Activated T-helper 9 cell treated with anti-CD3 and anti-CD28 coated beads, Interleukin-2, amount 50 U/mL, for 16 hours (primary cell): ENCODE measurements around the gene KRT73.

Source experiments
- DNase-seq: peaks from one replicate; pipeline ENCODE4 v3.0.0-alpha.2; 2020; ENCODE audit warnings: low read depth

KRT73 gene

GRCh38 chr12:52618216-52618615, at the start of gene KRT73:
Gene KRT73, minus strand, starts transcription at chr12:52618559. Its CDS starts 35 bp downstream, at chr12:52618524.
- DNase-seq: no peak

- no peak for DNase-seq
Measured at GRCh38 chr12:52667931-52668330, 49.6 kb upstream of the KRT73 start.

- DNase-seq: no peak
Measured at GRCh38 chr12:52667509-52667908, 49.1 kb upstream of the KRT73 start.

- DNase-seq: no peak
Measured at GRCh38 chr12:52666471-52666870, 48.1 kb upstream of the KRT73 start.

- no peak for DNase-seq
Measured at GRCh38 chr12:52663420-52663819, 45.1 kb upstream of the KRT73 start.

- DNase-seq: no peak
Measured at GRCh38 chr12:52662918-52663229, 44.5 kb upstream of the KRT73 start.

GRCh38 chr12:52662093-52662917, 43.9 kb upstream of the KRT73 start:
- DNase-seq: no peak

- DNase-seq: no peak
Measured at GRCh38 chr12:52661668-52662067, 43.3 kb upstream of the KRT73 start.

- DNase-seq: no peak
Measured at GRCh38 chr12:52660934-52661499, 42.7 kb upstream of the KRT73 start.

GRCh38 chr12:52659951-52660350, 41.6 kb upstream of the KRT73 start:
- no peak for DNase-seq

- no peak for DNase-seq
Measured at GRCh38 chr12:52659395-52659794, 41.0 kb upstream of the KRT73 start.

GRCh38 chr12:52658196-52658595, 39.8 kb upstream of the KRT73 start:
- DNase-seq: no peak

GRCh38 chr12:52657250-52657902, 39.0 kb upstream of the KRT73 start:
- DNase-seq: no peak

GRCh38 chr12:52656616-52657015, 38.3 kb upstream of the KRT73 start:
- no peak for DNase-seq

- no peak for DNase-seq
Measured at GRCh38 chr12:52655720-52656124, 37.4 kb upstream of the KRT73 start.

- DNase-seq: no peak
Measured at GRCh38 chr12:52655251-52655650, 36.9 kb upstream of the KRT73 start.

- no peak for DNase-seq
Measured at GRCh38 chr12:52651726-52652261, 33.4 kb upstream of the KRT73 start, which contains the start of gene KRT2. Gene KRT2, minus strand, starts transcription at chr12:52652211. Its CDS starts 69 bp downstream, at chr12:52652142.

GRCh38 chr12:52650520-52651081, 32.2 kb upstream of the KRT73 start:
- no peak for DNase-seq

- no peak for DNase-seq
Measured at GRCh38 chr12:52649066-52649465, 30.7 kb upstream of the KRT73 start.

GRCh38 chr12:52648012-52648550, 29.7 kb upstream of the KRT73 start:
- no peak for DNase-seq

- DNase-seq: no peak
Measured at GRCh38 chr12:52647601-52648000, 29.2 kb upstream of the KRT73 start.

- no peak for DNase-seq
Measured at GRCh38 chr12:52646613-52647012, 28.3 kb upstream of the KRT73 start.
